ENCODE measurements around the gene ADGRL1.
"Not testable (repeated sequence)": the region's sequence is repeated elsewhere in the genome, so short reads cannot be mapped to it uniquely, and the experiment has no call there.

The ADGRL1 gene

DNA sequence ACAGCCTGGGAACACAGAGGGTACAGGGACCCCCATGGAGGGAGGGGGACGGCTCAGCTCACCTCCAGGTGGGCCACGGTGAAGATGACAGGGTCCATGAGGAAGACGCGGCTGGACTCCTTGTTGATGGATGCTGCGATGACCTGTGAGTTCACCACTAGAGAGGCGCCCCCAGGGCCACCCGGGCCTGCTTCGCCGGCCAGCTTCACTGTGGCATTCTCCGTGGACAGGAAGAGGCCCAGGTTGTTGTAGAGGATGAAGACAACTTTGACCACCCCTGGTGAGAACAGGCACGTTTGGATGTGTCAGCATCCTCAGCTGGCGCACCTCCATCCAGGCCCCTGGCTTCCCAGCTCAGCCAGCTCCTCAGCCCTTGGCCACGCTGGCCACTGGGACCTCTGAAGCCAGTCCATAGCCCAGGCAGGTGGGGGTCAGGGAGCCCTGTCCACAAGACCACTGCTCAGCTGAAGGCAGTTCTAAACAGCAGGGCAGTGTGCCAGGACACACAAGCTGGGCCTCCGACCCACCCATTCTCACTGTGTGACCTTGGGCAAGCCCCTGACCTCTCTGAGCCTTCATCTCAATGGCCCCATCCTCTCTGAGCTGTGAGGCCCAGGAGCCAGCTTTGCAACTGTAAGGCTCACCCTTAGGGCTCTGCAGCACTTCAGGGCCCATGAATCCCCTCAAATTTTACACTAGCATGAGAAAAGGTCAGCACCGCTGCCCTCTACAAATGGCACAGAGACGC lies 47.5 kb downstream of the ADGRL1 start:
- no peak for DNase-seq

DNA sequence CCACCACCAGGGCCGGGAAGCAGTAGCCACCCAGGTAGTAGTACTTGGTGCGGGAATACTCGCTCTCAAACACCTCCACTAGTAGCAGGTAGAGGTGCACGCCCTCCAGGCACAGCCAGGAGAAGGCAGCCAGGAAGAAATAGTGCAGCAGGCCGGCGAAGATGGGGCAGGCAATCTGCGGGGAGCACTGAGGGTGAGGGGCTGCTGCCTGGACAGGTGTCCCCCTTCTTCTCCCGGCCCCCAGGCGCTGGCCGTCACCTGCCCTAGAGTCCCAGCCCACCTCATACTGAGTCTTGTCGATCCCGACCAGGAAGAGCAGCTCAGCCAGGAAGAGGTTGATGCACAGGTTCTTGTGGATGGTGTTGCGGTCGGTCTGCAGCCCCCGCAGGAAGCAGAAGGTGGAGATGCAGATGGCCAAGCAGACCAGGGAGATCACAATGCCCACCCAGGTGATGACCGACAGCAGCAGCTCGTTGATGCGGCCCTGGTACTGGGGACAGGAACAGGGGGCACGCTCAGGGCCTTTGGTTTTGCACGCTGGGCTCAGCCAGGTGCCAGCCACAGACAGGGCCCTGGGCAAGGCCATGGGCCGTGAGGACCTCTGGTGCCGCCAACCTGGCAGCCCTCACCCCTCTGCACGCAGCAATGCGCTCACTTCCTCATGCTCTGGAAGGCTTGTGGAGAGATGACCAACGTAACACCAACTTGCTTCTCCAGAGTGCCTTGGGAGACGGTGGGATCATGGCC lies 48.8 kb downstream of the ADGRL1 start:
- DNase-seq = no peak

- DNase-seq = no peak
Observed at GRCh38 chr19:14156122-14156521, 49.8 kb downstream of the ADGRL1 start.

- no peak for DNase-seq
Observed at GRCh38 chr19:14155371-14155770, 50.6 kb downstream of the ADGRL1 start.

GRCh38 chr19:14152713-14153112 lies 53.3 kb downstream of the ADGRL1 start:
- no peak for DNase-seq

DNA sequence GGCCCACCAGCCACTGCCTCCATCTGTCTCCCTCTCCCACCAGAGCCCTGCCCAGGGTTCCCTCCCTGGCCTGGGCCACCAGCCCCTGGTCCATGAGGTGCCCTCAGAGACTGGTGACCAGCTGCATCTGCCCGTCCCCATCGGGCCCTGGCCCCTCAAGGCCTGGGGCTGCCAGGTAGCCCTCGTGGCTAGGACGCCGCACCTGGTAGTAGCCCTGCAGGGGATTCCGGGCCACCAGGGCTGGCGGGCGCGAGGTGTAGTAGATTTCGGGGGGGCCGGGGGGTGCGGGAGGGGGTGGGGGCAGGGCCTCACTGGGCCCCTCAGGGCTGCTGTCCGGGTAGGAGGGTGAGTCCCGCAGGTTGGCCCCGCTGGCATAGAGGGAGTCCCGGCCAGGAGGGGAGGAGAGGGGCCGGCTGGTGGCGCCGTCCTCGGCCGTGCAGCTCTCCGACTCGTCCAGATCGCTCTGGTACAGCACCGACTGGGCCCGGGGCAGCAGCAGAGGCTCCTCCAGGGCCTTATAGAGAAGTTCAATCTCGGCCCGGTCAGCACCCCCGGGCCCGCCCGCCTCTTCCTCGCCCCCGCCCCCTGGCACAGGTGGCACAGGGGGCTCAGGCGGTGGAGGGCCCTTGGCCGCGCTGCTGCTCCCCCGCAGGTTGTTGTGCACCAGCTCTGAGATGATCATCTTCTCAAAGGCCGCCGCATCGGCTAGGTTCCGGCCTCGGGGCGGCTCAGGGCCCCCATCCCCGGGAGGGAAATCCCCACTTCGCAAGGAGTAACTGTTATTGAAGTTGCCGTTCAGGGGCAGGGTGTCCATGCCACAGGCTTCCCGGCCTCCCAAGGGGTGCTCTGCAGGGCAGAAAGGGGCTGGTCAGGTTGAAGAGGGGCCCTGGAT lies 55.0 kb downstream of the ADGRL1 start:
- DNase-seq = no peak

GRCh38 chr19:14150041-14150769 lies 55.8 kb downstream of the ADGRL1 start:
- no peak for DNase-seq

GRCh38 chr19:14149509-14149994 lies 56.4 kb downstream of the ADGRL1 start:
- DNase-seq = peak; percentile 41

DNA sequence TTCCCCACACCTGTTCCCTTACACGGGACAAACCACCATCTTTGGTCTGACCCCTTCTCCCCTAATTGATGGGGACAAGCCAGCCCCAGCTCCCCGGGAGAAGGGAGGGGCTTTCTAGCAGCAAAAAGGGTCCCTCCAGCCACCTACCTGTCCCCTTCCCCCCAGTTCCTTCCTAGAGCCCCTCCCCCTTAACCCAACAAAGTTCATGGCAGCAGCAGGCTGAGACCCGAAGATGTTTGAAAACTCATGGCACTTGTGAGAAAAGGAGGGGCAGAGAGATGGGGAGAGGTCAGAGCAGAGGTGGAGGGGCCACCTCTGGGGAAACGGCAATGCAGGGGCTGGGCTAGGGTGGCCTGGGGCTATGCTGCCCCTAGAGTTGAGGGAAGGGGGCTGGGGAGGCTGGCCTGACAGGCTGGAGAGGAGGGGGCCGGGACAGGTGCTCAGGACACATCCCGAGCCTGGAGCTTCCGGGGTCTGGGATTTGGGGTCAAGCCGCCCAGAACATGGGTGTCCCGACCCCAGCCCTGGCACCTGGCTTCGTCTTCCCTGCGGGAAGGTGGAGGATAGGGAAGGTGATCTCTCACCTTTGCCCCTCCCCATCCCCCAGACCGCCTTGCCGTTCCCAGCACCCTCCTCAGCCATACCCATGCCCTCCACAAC lies 57.1 kb downstream of the ADGRL1 start:
- no peak for DNase-seq

DNA sequence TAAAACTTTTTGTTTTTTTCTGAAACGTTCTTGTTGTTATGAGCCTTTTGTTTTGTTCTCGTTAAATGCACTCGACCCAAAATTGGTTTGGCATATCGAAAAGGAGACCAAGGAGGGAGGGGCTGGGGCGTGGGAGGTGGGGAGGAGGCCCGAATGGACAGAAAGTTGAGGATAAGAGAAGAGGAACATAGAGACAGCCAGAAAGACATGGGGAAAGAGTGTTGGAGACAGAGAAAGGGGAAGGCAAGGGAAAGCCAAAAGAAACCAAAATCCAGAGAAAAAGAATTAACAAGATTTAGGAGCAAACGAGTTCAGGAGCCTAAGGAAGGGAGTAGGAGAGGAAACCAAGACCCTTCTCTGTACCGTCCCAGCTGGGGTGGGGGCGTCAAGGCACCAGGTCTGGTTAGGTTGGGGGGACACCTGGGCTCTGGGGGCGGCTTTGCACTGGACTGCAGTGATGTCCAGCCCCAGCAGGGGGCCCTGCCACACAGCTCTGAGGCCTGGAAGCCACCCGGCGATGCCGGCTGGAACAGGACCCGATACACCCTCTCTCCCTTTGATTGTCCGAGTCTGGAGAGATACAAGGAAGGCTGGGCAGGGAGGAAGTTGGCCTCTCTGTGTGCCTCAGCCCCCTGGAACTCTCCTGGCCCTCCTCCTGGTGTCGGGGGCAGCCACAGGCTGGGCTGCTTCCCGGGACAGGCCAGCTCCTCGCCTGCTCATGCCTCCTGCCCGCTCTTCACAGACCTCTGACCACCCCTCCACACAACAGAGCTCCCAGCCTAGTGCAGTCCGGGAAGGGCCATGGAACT lies 58.0 kb downstream of the ADGRL1 start:
- DNase-seq = peak; percentile 65

DNA sequence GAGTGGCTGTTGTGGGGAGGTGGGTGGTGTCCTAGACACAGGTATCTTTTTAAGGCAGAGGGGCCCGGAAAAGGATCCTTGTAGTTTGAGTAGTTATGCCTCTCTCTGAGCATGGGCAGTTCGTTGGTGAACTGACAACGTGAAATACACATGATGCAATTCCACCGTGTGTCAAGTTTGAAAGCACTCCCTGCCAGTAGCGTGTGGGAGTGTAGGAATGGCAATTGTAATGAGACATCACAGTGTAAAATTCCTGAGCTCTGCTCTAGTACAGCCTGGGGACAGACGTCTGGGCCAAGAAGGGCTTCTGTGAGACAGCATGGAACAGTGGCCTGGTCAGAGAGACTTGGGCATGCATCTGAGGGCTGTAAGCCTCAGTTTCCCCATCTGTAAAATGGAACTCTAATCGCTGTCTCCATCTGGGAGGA lies 59.2 kb downstream of the ADGRL1 start:
- DNase-seq = peak; percentile 87

- DNase-seq = not testable (repeated sequence)
Observed at GRCh38 chr19:14146169-14146568, 59.8 kb downstream of the ADGRL1 start.

GRCh38 chr19:14145381-14145780 lies 60.6 kb downstream of the ADGRL1 start:
- DNase-seq = no peak

DNA sequence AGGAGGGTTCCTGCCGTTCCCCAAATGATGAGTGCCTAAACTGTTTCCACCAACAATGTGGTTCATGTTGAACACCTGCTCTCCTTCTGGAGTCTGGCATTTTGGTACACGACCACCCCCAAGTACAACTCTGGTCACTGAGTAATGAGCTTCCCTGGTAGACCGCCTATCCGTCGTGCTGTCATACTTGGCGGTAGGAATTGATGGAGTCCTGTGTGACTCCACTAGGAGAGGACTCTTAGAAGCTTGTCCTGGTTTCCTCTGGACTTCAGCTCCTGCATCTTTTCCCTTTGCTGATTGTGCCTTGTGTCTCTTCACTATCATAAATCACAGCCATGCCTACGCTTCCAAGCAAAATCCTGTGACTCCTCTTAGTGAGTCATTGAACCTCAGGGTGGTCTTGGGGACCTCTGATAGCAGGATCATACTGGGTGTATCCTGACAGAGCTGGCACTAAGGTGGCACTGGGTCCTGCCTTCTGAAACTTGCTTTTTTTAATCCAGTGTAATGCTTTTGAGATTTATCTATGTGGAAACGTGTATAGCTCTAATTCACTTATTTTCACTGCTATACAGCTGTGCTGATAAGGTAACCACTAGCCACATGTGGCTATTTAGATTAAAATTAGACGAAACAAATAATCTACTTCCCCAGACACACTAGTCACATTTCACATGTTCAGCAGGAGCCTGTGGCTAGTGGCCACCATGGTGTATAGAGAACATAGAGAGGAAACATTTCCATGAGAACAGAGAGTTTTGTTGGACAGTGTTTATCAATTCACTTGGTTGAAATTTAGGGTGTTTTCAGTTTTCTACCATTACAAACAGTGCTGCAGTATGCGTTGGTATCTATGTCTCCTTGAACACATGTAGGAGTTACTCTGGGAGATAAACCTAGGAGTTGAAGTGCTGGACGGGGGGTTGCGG lies 63.4 kb downstream of the ADGRL1 start:
- DNase-seq = no peak

DNA sequence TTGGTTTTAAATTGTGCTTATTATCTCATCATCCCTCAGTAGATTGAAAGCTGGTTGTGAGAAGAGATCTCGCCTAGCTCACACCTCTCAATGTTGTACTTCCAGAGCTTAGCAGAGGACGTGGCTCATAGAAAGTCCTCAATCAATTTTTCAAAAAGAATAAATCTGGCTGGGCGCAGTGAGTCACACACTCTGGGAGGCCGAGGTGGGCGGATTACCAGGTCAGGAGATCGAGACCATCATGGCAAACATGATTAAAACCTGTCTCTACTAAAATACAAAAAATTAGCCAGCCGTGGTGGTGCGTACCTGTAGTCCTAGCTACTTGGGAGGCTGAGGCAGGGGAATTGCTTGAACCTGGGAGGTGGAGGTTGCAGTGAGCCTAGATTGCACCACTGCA lies 64.9 kb downstream of the ADGRL1 start:
- no peak for DNase-seq

GRCh38 chr19:14139944-14140343 lies 66.0 kb downstream of the ADGRL1 start:
- no peak for DNase-seq

DNA sequence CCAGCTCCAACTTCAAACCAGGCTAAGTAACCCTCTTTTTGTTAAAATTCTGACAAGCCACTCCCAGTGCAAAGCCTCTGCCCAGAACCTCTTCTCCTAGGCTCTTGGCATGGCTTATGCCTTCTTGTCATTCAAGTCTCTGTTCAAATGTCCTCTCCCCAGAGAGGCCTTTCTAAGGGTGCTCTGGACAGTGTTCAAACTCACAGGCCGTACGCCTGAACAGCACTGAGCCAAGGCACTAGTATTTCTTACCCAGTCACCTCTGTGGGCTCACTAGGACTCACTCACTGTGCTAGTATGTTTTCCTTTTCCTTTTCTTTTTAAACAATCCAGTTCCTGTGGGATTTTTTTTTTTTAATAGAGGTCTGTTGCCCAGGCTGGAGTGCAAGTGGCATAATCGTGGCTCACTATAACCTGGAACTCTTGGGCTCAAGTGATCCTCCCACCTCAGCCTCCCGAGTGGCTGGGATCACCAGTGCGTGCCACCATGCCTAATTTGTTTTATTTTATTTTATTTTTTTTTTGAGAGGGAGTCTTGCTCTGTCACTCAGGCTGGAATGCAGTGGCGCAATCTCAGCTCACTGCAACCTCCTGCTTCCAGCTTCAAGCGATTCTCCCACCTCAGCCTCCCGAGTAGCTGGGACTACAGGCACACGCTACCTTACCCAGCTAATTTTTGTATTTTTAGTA lies 67.2 kb downstream of the ADGRL1 start:
- DNase-seq = peak; percentile 26

DNA sequence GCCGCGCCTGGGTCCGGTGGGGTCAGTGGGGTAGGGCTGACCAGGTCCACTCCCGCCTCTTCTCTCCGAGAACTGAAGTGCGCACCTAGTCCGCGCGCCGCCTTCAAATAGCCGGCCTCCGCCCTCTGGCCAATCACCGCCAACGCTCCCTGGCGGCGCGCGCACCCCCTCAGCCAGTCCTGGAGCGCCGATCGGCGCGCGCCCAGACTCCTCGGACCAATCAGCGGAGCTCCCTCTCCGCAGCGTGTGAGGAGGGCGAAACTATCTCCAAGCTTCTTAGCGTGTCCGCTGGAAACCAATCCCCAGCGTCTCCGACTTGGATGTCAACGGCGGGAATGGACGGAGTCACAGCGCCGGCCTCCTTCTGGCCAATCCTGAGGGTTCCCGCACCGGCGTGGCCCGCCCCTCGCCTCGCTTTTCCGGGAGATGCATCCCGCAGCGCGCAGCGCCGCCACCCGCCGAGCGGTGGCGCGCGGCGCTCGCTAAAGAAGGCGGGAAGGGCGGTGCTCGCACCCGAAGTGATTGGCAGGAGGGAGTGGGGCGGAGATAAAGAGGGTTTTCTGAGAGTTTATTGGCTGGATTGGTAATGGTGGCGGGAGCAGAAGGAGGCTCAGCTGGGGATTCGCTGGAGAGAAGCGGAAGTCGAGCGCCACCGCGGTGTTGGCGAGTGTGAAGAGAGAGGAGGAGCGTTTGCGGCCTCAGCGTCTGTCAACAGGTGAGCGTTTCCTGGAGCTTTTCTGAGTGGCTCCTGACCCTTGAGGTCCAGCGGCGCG lies 69.3 kb downstream of the ADGRL1 start, which contains the start of gene ASF1B:
Gene ASF1B, minus strand, starts transcription at position 81 of the 773 bp plus-strand sequence. CDS start 133 bp downstream, outside the sequence.
- DNase-seq = peak; percentile 100

Measured in fibroblast of skin of right biceps (primary cell).